Activated T-helper 1 cell treated with anti-CD3 and anti-CD28 coated beads, Interleukin-12 subunit alpha, Interleukin-12 subunit beta, Interleukin-2, Interleukin-4 antibody, amounts not matched to agents 30 ng/mL and 10 ng/mL and 1 ng/mL, durations not matched to agents 14 hours and 24 hours and 36 hours (primary cell): ENCODE data around the gene VAC14. TPM values are rescaled to one million over a fixed set of nuclear protein-coding genes. Genes with fewer than 3 reads are reported as not detected.

Experiments used
- DNase-seq: peaks from one replicate; pipeline ENCODE4 v3.0.0; 2021; ENCODE audit warnings: low spot score
- H3K27ac Mint-ChIP-seq: one replicate; pipeline ENCODE4 v1.8.0; 2021; ENCODE audit warnings: mild to moderate bottlenecking, mixed read lengths
- H3K27me3 Mint-ChIP-seq: one replicate; pipeline ENCODE4 v1.8.0; 2022; ENCODE audit warnings: mild to moderate bottlenecking, moderate library complexity, mixed read lengths; ENCODE audit not compliant: insufficient read depth
- H3K36me3 Mint-ChIP-seq: one replicate; pipeline ENCODE4 v1.8.0; 2021; ENCODE audit warnings: low read depth, mixed read lengths
- H3K4me1 Mint-ChIP-seq: one replicate; pipeline ENCODE4 v1.8.0; 2021; ENCODE audit warnings: low read depth, mixed read lengths
- H3K4me3 Mint-ChIP-seq: one replicate; pipeline ENCODE4 v1.8.0; 2021; ENCODE audit warnings: mild to moderate bottlenecking, moderate library complexity, mixed read lengths
- H3K9me3 Mint-ChIP-seq: one replicate; pipeline ENCODE4 v1.8.0; 2021; ENCODE audit warnings: mixed read lengths
- intact Hi-C: fragments of 100-400 bp; cut with micrococcal nuclease; formaldehyde crosslinking; loops from one replicate; pipeline ENCODE4 v1.15.1; 2024
- total RNA-seq: library from RNA; stranded (reverse); gene quantifications from 2 replicates; pipeline ENCODE4 v1.2.3, GENCODE V29; 2022

The VAC14 gene
- total RNA-seq, 1 donor from 2014 or later, result 37.5 TPM

GRCh38 chr16:70689970-70690891, 110.7 kb downstream of the VAC14 start:
- H3K27me3 Mint-ChIP-seq, result peaks cover 10% of the 10 kb centered on the region
- H3K27ac Mint-ChIP-seq, result no peak overlapping the region
- no peak for DNase-seq
- peaks cover 2% of the 10 kb centered on the region for H3K4me1 Mint-ChIP-seq
- intact Hi-C loops, result no loop called here
- no peak overlapping the region for H3K4me3 Mint-ChIP-seq
- H3K36me3 Mint-ChIP-seq, result peaks cover under 1% of the 10 kb centered on the region
- no peaks in the 10 kb centered on the region for H3K9me3 Mint-ChIP-seq

GRCh38 chr16:70689035-70689969, 111.7 kb downstream of the VAC14 start:
- Mint-ChIP-seq H3K36me3 (no peaks in the 10 kb centered on the region), H3K27ac (no peak overlapping the region)

DNA sequence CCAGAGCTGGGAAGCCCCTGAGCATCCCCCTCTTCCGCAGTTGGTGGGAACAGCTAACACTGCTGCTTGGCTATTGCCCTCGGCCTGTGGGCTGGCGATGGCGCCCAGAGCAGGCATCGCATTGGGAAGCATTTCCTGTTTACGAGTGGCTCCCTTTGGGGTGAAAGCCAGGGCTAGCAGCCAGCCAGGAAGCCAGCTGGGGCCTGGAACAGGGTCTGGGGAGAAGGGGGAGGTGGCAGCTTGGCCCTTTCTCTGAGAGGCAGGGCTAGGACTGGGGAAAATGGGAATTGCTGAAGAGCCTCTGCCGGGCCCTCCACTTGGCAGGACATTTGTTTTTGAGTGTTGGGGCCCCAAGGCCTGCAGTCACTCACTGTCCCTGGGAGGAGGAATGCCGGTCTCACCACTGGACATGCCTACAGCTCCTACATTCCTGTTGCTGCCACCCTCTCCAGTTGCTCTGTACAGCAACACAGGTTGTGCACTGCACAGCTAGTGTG, 112.7 kb downstream of the VAC14 start:
- no peaks in the 10 kb centered on the region for H3K4me1 Mint-ChIP-seq
- H3K9me3 Mint-ChIP-seq, result no peaks in the 10 kb centered on the region
- H3K27me3 Mint-ChIP-seq, result peaks cover 20% of the 10 kb centered on the region
- no peak for DNase-seq
- no peaks in the 10 kb centered on the region for H3K36me3 Mint-ChIP-seq
- H3K4me3 Mint-ChIP-seq, result no peak overlapping the region
- H3K27ac Mint-ChIP-seq, result no peak overlapping the region
- intact Hi-C loops, result no loop called here

More at GRCh38 chr16:70689035-70689969, 111.7 kb downstream of the VAC14 start:
- Mint-ChIP-seq H3K4me1 (no peaks in the 10 kb centered on the region), H3K4me3 (no peak overlapping the region), H3K27me3 (peaks cover 16% of the 10 kb centered on the region), H3K9me3 (no peaks in the 10 kb centered on the region)
- intact Hi-C loops, result no loop called here
- no peak for DNase-seq

DNA sequence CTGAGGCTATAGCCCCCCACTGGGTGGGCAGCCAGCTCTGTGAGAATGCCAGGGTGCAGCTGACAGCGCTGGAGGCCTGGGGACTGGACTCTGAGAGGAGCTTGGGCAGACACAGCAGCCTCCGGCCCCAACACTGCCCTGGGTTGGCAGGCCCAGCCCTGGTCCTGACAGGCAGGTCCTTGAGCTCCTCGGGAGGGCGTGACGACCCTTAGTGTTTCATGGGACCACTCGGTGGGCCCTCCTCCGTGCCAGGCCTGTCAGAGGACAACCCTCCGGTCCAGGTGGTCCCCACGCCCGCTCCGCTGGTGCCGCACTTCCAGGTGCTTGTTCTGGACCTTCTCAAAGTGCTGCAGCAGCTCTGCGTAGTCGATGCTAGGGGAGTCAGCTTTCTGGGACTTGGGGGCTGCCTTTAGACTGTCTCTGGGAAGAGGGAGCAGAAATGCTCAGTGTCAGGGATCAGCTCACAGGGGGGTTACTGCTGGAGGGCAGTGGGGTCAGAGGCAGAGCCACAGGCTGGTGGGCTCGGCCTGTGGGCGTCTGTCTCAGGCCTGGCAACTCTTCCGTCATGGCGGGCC, 113.2 kb downstream of the VAC14 start:
- intact Hi-C loops, result loop anchor here (2.0 kb wide), 1 partner anchor 51 kb away; no protein-coding TSS in a partner anchor
- H3K27me3 Mint-ChIP-seq, result peaks cover 20% of the 10 kb centered on the region
- H3K9me3 Mint-ChIP-seq, result no peaks in the 10 kb centered on the region
- H3K4me1 Mint-ChIP-seq, result no peaks in the 10 kb centered on the region
- no peak overlapping the region for H3K27ac Mint-ChIP-seq
- H3K4me3 Mint-ChIP-seq, result no peak overlapping the region
- no peak for DNase-seq
- no peaks in the 10 kb centered on the region for H3K36me3 Mint-ChIP-seq

DNA sequence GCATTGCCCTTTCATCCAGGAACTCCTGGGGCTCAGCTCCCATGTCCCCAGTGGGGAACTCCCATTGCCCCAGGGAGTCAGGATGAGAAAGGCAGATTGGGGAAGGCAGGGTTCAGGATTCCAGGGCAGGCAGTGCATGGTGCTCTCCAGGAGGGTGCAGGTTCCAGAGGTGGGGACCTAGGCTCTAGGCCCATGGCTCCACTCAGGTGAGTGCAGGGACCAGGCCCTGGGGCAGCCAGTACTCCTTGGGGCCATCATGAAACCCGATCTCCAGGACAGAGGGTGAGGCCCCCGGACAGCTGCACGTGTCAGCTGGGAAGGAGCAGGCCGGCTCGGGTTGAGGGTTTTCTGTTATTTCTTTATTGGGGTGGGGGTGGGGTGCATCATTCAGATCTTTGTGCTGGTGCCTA, 113.9 kb downstream of the VAC14 start:
- no peak overlapping the region for H3K4me3 Mint-ChIP-seq
- H3K4me1 Mint-ChIP-seq, result no peaks in the 10 kb centered on the region
- no peaks in the 10 kb centered on the region for H3K36me3 Mint-ChIP-seq
- H3K9me3 Mint-ChIP-seq, result no peaks in the 10 kb centered on the region
- H3K27me3 Mint-ChIP-seq, result peaks cover 25% of the 10 kb centered on the region
- intact Hi-C loops, result loop anchor here (2.0 kb wide), 1 partner anchor 52 kb away; no protein-coding TSS in a partner anchor
- no peak for DNase-seq
- H3K27ac Mint-ChIP-seq, result no peak overlapping the region

- no peak overlapping the region for H3K4me3 Mint-ChIP-seq
Measured at GRCh38 chr16:70686376-70687101, 114.4 kb downstream of the VAC14 start.

DNA sequence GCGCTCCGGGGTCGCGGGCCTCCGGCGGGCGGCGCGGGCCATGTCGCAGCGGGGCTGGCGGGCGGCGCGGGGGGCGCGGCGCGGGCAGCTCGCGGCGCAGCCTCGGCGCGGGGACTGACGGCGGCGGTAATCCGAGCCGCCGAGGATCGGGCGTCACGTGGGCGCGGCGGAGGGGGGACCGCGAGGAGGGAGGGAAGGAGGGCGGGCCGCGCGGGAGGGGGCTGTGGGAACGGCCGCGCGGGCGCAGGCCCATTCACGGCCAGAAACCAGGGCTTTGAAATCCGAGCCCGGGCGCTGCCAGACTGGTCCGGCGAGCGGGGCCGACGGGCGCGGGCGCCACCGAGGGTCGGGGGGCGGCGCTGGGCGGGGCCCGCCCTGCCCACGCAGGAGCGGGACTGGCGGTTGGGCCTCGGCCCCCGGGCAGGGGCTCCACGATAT, 115.0 kb downstream of the VAC14 start, which contains the start of gene MTSS2:
Gene MTSS2, minus strand, starts transcription at position 116 of the 438 bp plus-strand sequence. CDS start 262 bp downstream, outside the sequence.
- no peak for DNase-seq
- no peak within 1 kb of the TSS for H3K27ac Mint-ChIP-seq
- H3K4me1 Mint-ChIP-seq, result no peaks in the 10 kb centered on the region
- intact Hi-C loops, result loop anchor here (2.0 kb wide), 1 partner anchor 53 kb away; no protein-coding TSS in a partner anchor
- H3K9me3 Mint-ChIP-seq, result no peaks in the 10 kb centered on the region
- H3K27me3 Mint-ChIP-seq, result peaks cover 25% of the 10 kb centered on the region
- no peak within 1 kb of the TSS for H3K4me3 Mint-ChIP-seq
- no peaks in the 10 kb centered on the region for H3K36me3 Mint-ChIP-seq

More at GRCh38 chr16:70686376-70687101, 114.4 kb downstream of the VAC14 start:
- intact Hi-C loops, result loop anchor here (2.0 kb wide), 1 partner anchor 52 kb away; no protein-coding TSS in a partner anchor
- no peak for DNase-seq
- Mint-ChIP-seq H3K36me3 (no peaks in the 10 kb centered on the region), H3K27me3 (peaks cover 25% of the 10 kb centered on the region), H3K9me3 (no peaks in the 10 kb centered on the region), H3K27ac (no peak overlapping the region), H3K4me1 (no peaks in the 10 kb centered on the region)

GRCh38 chr16:70685061-70685937, 115.7 kb downstream of the VAC14 start:
- H3K4me1 Mint-ChIP-seq, result no peaks in the 10 kb centered on the region
- intact Hi-C loops, result no loop called here
- H3K27me3 Mint-ChIP-seq, result peaks cover 25% of the 10 kb centered on the region
- no peaks in the 10 kb centered on the region for H3K9me3 Mint-ChIP-seq
- H3K36me3 Mint-ChIP-seq, result no peaks in the 10 kb centered on the region
- H3K4me3 Mint-ChIP-seq, result no peak overlapping the region
- no peak for DNase-seq
- H3K27ac Mint-ChIP-seq, result no peak overlapping the region

GRCh38 chr16:70684146-70685060, 116.6 kb downstream of the VAC14 start:
- no peaks in the 10 kb centered on the region for H3K36me3 Mint-ChIP-seq
- H3K4me3 Mint-ChIP-seq, result no peak overlapping the region
- intact Hi-C loops, result no loop called here
- DNase-seq, result no peak
- peaks cover 25% of the 10 kb centered on the region for H3K27me3 Mint-ChIP-seq
- no peaks in the 10 kb centered on the region for H3K4me1 Mint-ChIP-seq
- H3K27ac Mint-ChIP-seq, result no peak overlapping the region
- H3K9me3 Mint-ChIP-seq, result no peaks in the 10 kb centered on the region

DNA sequence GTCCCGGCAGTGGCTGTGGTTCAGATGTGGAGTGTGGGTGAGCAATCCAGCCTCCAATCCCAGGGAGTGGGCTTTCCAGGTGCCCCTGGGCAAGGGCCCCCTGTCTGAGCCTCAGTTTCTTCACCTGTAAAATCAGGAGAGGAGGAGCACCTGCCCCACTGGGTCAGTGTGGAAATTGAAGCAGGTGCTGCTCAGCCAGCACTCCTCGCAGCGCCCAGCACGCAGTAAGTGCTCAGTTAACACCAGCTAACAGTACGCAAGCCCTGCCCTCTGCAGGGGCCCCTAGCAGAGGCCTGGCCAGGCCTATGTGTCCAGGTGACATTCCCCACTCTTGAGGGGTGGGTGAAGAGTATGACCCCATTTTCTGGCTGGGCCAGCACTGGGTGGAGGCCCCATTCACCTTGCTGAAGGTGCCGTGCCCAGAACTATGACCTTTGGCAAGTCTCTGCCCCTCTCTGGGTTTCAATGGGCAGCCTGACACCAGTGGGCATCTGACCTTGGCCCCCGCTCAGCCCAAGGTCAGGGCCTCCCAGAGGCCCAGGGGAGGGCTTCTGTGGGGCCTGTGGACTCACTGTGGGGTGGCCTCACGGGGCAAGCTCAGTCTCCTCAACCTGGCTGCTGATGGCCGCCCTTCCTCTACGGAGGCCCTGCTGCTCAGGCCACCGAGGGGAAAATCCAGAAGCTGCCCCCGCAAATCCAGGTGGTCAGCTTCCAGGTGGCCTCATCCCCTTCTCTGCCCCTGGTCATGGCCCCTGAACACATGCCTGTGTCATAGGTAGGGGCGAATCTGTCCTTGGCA, 117.6 kb downstream of the VAC14 start:
- no peaks in the 10 kb centered on the region for H3K9me3 Mint-ChIP-seq
- H3K4me1 Mint-ChIP-seq, result peaks cover 5% of the 10 kb centered on the region
- peaks cover 25% of the 10 kb centered on the region for H3K27me3 Mint-ChIP-seq
- no peaks in the 10 kb centered on the region for H3K36me3 Mint-ChIP-seq
- no peak for DNase-seq
- H3K27ac Mint-ChIP-seq, result no peak overlapping the region
- H3K4me3 Mint-ChIP-seq, result no peak overlapping the region
- intact Hi-C loops, result no loop called here
